Measurements from ENCODE around the gene IRF4.

- TF ChIP-seq, protein P1, sequence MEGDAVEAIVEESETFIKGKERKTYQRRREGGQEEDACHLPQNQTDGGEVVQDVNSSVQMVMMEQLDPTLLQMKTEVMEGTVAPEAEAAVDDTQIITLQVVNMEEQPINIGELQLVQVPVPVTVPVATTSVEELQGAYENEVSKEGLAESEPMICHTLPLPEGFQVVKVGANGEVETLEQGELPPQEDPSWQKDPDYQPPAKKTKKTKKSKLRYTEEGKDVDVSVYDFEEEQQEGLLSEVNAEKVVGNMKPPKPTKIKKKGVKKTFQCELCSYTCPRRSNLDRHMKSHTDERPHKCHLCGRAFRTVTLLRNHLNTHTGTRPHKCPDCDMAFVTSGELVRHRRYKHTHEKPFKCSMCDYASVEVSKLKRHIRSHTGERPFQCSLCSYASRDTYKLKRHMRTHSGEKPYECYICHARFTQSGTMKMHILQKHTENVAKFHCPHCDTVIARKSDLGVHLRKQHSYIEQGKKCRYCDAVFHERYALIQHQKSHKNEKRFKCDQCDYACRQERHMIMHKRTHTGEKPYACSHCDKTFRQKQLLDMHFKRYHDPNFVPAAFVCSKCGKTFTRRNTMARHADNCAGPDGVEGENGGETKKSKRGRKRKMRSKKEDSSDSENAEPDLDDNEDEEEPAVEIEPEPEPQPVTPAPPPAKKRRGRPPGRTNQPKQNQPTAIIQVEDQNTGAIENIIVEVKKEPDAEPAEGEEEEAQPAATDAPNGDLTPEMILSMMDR (IDR thresholded peaks at IDR 0.05; ENCODE audit: low read depth, low read length) = no peak
- TF ChIP-seq EZH2phosphoT487 (IDR thresholded peaks at IDR 0.05; ENCODE audit: low read depth) = no peak
These were observed 6.1 kb downstream of the IRF4 start for GRCh38 chr6:397604-398003.

Measured in OCI-LY3 (cell line).